ENCODE results near the gene EFCAB12. TPM values are rescaled to one million over a fixed set of nuclear protein-coding genes. Genes with fewer than 3 reads are reported as not detected.

The EFCAB12 gene
- total and polyA plus RNA-seq, 2 of the 13 experiments (the other 11 are each of a cell fraction or from before 2014, with no cell fraction given): 0.31 to 2.4 TPM

DNA sequence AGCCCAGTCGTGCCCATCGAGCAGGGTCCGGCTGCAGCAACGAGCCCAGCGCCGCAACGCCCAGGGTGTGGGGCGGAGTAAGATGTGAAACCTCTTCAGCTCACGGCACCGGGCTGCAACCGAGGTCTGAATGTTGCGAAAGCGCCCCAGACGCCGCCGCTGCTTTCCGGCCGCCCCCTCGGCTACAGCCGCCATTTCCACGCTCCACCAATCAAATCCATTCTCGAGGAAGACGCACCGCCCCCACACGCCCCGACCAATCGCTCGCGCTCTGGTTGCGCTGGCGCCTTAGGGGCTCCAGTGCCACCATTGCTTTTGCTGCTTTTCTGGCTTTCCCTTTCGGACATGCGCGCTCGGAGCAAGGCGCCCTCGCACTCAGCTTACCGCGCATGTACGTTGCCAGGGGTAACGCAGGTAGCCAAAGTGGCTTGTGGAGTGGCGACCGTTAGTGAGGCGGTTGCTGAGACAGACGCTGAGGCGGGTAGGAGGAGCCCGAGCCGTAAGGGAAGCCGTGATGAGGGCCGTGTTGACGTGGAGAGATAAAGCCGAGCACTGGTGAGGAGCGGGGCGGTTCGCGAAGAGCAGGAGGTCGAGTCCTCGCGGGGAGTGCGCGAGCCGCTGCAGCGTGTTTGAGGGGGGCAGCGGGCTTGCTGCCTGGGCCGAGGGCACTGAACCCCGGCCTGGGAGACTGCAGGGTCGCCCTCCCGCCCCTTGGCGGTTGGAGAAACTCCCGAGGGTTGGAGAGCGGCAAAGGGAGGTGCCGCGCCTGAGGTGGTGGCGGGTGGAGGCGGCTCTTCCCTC is 11.6 kb upstream of the EFCAB12 start, which contains the start of the genes IFT122 and MBD4 (continued):
- TF ChIP-seq, protein P1, sequence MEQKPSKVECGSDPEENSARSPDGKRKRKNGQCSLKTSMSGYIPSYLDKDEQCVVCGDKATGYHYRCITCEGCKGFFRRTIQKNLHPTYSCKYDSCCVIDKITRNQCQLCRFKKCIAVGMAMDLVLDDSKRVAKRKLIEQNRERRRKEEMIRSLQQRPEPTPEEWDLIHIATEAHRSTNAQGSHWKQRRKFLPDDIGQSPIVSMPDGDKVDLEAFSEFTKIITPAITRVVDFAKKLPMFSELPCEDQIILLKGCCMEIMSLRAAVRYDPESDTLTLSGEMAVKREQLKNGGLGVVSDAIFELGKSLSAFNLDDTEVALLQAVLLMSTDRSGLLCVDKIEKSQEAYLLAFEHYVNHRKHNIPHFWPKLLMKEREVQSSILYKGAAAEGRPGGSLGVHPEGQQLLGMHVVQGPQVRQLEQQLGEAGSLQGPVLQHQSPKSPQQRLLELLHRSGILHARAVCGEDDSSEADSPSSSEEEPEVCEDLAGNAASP (CRISPR knock-in tag; IDR thresholded peaks at IDR 0.05; ENCODE audit: borderline replicate concordance): peak; percentile 9; the same call in 1 of the 2 replicates
- TF ChIP-seq SNAI1 (CRISPR knock-in tag; IDR thresholded peaks at IDR 0.05; ENCODE audit: borderline replicate concordance) (peak; percentile 88), DR1 (CRISPR knock-in tag; IDR thresholded peaks at IDR 0.05) (peak; percentile 76), ZMYM3 (CRISPR knock-in tag; IDR thresholded peaks at IDR 0.05) (no peak; the same call in 1 of the 2 replicates), JDP2 (CRISPR knock-in tag; IDR thresholded peaks at IDR 0.05; ENCODE audit: borderline replicate concordance) (no peak), HNF4G (IDR thresholded peaks at IDR 0.05; ENCODE audit: borderline replicate concordance, low read depth, low read length) (no peak), HNF4G (CRISPR knock-in tag; IDR thresholded peaks at IDR 0.05; ENCODE audit: borderline replicate concordance, low read depth) (no peak), ZFP37 (CRISPR knock-in tag; IDR thresholded peaks at IDR 0.05; ENCODE audit: borderline replicate concordance) (no peak), MATR3 (CRISPR knock-in tag; IDR thresholded peaks at IDR 0.05) (no peak), HDAC1 (CRISPR knock-in tag; IDR thresholded peaks at IDR 0.05) (peak; percentile 90), TBX2 (CRISPR knock-in tag; IDR thresholded peaks at IDR 0.05; ENCODE audit: borderline replicate concordance) (peak; percentile 74)
- TF ChIP-seq, protein P2, sequence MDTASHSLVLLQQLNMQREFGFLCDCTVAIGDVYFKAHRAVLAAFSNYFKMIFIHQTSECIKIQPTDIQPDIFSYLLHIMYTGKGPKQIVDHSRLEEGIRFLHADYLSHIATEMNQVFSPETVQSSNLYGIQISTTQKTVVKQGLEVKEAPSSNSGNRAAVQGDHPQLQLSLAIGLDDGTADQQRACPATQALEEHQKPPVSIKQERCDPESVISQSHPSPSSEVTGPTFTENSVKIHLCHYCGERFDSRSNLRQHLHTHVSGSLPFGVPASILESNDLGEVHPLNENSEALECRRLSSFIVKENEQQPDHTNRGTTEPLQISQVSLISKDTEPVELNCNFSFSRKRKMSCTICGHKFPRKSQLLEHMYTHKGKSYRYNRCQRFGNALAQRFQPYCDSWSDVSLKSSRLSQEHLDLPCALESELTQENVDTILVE (CRISPR knock-in tag; IDR thresholded peaks at IDR 0.05): peak; percentile 64; the same call in 1 of the 2 replicates
- TF ChIP-seq, protein P3, sequence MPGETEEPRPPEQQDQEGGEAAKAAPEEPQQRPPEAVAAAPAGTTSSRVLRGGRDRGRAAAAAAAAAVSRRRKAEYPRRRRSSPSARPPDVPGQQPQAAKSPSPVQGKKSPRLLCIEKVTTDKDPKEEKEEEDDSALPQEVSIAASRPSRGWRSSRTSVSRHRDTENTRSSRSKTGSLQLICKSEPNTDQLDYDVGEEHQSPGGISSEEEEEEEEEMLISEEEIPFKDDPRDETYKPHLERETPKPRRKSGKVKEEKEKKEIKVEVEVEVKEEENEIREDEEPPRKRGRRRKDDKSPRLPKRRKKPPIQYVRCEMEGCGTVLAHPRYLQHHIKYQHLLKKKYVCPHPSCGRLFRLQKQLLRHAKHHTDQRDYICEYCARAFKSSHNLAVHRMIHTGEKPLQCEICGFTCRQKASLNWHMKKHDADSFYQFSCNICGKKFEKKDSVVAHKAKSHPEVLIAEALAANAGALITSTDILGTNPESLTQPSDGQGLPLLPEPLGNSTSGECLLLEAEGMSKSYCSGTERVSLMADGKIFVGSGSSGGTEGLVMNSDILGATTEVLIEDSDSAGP (CRISPR knock-in tag; IDR thresholded peaks at IDR 0.05; ENCODE audit: borderline replicate concordance): peak; percentile 86
- TF ChIP-seq, protein P4, sequence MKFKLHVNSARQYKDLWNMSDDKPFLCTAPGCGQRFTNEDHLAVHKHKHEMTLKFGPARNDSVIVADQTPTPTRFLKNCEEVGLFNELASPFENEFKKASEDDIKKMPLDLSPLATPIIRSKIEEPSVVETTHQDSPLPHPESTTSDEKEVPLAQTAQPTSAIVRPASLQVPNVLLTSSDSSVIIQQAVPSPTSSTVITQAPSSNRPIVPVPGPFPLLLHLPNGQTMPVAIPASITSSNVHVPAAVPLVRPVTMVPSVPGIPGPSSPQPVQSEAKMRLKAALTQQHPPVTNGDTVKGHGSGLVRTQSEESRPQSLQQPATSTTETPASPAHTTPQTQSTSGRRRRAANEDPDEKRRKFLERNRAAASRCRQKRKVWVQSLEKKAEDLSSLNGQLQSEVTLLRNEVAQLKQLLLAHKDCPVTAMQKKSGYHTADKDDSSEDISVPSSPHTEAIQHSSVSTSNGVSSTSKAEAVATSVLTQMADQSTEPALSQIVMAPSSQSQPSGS (CRISPR knock-in tag; IDR thresholded peaks at IDR 0.05): peak; percentile 33; the same call in 1 of the 2 replicates
- TF ChIP-seq, protein P5, sequence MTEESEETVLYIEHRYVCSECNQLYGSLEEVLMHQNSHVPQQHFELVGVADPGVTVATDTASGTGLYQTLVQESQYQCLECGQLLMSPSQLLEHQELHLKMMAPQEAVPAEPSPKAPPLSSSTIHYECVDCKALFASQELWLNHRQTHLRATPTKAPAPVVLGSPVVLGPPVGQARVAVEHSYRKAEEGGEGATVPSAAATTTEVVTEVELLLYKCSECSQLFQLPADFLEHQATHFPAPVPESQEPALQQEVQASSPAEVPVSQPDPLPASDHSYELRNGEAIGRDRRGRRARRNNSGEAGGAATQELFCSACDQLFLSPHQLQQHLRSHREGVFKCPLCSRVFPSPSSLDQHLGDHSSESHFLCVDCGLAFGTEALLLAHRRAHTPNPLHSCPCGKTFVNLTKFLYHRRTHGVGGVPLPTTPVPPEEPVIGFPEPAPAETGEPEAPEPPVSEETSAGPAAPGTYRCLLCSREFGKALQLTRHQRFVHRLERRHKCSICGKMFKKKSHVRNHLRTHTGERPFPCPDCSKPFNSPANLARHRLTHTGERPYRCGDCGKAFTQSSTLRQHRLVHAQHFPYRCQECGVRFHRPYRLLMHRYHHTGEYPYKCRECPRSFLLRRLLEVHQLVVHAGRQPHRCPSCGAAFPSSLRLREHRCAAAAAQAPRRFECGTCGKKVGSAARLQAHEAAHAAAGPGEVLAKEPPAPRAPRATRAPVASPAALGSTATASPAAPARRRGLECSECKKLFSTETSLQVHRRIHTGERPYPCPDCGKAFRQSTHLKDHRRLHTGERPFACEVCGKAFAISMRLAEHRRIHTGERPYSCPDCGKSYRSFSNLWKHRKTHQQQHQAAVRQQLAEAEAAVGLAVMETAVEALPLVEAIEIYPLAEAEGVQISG (CRISPR knock-in tag; IDR thresholded peaks at IDR 0.05): peak; percentile 69
- TF ChIP-seq, protein P6, sequence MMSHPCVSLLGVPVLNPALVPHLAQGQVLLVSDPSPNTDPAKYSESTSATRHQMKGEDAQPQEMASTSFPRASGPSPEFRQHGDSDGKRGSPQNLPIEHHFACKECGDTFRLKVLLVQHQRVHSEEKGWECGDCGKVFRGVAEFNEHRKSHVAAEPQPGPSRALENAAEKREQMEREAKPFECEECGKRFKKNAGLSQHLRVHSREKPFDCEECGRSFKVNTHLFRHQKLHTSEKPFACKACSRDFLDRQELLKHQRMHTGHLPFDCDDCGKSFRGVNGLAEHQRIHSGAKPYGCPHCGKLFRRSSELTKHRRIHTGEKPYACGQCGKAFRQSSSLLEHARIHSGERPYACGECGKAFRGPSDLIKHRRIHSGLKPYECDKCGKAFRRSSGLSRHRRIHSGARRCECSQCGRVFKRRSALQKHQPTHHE (CRISPR knock-in tag; IDR thresholded peaks at IDR 0.05; ENCODE audit: borderline replicate concordance): peak; percentile 29; the same call in 1 of the 2 replicates
- TF ChIP-seq, protein P7, sequence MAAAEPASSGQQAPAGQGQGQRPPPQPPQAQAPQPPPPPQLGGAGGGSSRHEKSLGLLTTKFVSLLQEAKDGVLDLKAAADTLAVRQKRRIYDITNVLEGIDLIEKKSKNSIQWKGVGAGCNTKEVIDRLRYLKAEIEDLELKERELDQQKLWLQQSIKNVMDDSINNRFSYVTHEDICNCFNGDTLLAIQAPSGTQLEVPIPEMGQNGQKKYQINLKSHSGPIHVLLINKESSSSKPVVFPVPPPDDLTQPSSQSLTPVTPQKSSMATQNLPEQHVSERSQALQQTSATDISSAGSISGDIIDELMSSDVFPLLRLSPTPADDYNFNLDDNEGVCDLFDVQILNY (CRISPR knock-in tag; conservative IDR thresholded peaks at IDR 0.05): 0 out of 2 replicates have a peak, but pooled peaks have one; percentile 41

Measured in HepG2 (cell line).